Tongue (tissue), 2 donors: ENCODE data around the gene TOP1. TPM values are rescaled to one million over a fixed set of nuclear protein-coding genes. Genes with fewer than 3 reads are reported as not detected.

Source experiments
- DNase-seq: peaks from one replicate; pipeline ENCODE4 v3.0.0-alpha.2; 2015
- total RNA-seq: library from RNA; depleted of rRNA; stranded (reverse); fragments of >200 nt; gene quantifications from one replicate; pipeline ENCODE4 v1.2.3, GENCODE V29; 2014

Gene TOP1
- total RNA-seq, 1 donor from 2014 or later, result 33.6 TPM

- DNase-seq, result no peak
These were observed 30.3 kb downstream of the TOP1 start for GRCh38 chr20:41058674-41059635.

DNA sequence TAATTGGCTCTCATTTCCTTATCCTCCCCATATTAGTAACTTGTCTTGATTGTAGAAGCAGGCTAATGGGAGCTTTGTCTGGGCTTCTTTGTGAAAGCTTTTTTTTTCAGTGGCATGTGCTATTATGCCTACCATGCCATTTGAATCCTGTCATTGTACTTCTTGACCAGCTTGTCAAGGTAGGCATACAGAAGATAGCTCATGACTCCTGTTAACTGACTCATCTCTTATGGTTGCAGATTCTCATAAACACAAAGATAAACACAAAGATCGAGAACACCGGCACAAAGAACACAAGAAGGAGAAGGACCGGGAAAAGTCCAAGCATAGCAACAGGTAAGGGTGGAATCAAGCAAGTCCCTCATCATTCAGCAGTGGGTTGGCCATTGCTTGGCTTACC is 32.5 kb downstream of the TOP1 start:
- DNase-seq, result no peak

DNA sequence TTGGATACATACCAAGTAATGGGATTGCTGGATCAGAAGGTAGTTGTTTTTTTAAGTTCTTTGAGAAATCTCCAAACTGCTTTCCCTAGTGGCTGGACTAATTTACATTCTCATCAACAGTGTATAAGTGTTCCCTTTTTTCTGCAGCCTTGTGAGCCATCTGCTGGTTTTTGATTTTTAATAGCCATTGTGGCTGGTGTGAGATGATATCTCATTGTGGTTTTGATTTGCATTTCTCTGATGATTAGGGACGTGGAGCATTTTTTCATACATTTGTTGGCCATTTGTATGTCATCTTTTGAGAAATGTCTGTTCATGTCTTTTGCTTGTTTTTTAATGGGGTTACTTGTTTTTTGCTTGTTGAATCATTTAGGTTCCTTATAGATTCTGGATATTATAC is 34.8 kb downstream of the TOP1 start:
- no peak for DNase-seq

GRCh38 chr20:41064377-41064776 is 35.8 kb downstream of the TOP1 start:
- no peak for DNase-seq

- DNase-seq, result no peak
These were observed 37.1 kb downstream of the TOP1 start for GRCh38 chr20:41065716-41066115.

DNA sequence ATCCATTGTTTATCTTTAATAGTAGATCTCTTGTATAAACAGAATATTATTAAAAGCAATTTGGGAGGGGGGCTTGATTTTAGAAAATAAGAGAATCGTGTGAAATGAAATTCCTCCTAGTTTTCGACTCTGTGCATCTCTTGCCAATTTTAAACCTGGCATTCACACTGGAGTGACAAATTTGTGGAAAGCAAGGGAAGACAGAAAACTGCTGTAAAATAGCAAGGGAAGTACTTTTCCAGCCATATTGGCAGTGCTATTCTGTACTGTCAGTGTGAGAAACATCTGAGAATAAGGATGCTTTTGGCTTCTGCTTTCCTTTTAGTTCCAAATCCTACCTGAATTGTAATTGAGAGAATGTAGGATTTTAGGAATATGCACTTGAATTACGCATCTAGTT is 40.2 kb downstream of the TOP1 start:
- peak; percentile 22 for DNase-seq

GRCh38 chr20:41072190-41072863 is 43.7 kb downstream of the TOP1 start:
- peak; percentile 58 for DNase-seq

GRCh38 chr20:41072915-41073314 is 44.3 kb downstream of the TOP1 start:
- no peak for DNase-seq

- no peak for DNase-seq
These were observed 45.8 kb downstream of the TOP1 start for GRCh38 chr20:41074441-41074840.

DNA sequence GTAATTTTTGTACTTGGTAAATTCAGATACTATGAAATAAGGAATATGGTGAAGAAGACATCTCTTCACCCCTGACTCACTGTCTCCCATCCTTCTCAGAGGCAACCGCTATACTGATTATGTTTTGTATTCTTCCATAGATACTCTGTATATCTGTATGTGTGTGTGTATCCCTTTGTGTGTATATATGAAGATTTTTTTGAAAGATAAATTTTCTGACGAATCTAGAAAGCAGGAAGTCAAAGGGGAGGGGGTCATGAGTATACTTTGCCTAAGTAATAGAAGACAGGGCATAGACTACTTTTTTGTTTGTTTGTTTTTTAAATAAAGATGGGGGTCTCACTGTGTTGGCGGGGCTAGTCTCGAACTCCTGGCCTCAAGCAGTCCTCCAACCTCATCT is 48.2 kb downstream of the TOP1 start:
- no peak for DNase-seq

- peak; percentile 19 for DNase-seq
These were observed 49.7 kb downstream of the TOP1 start for GRCh38 chr20:41078329-41078728.

- DNase-seq, result no peak
These were observed 50.4 kb downstream of the TOP1 start for GRCh38 chr20:41079066-41079465.

DNA sequence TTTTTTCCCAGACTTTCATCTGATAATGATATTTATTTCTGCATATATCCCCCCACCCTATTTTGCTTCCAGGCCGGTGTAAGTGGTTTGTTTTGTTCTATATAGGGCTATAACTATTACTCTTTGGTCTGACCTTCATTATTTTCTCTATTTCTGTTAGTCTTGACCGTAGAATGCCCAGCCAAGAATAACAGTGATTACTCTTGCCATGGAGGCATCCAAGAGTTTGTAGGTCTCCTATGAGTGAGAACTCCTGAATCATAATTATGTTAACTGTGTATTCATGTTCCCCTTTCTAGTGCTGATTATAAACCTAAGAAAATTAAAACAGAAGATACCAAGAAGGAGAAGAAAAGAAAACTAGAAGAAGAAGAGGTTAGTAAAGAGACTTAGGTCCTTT is 52.2 kb downstream of the TOP1 start:
- DNase-seq, result no peak

- no peak for DNase-seq
These were observed 52.7 kb downstream of the TOP1 start for GRCh38 chr20:41081276-41081814.

GRCh38 chr20:41082306-41082705 is 53.7 kb downstream of the TOP1 start:
- no peak for DNase-seq

DNA sequence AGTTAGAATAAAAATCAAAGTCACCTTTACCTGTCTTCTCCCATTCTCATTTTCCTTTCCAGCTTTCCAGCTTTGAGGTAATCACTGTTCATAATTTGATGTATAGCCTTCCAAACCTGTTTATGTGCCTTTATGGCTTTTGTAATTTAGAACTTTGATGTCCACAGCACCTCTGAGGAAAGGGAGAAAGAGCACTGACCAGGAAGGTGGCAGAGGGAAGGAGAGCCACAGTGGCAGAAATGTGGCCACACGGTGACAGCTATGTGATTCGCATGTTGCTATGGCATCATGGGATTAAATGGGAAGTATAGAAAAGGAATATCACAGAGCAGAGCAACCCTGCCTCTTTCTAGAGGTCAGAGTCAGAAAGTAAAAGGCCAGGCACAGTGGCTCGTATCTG is 57.0 kb downstream of the TOP1 start:
- DNase-seq, result no peak

GRCh38 chr20:41086402-41087324 is 58.0 kb downstream of the TOP1 start:
- DNase-seq, result peak; percentile 27

- no peak for DNase-seq
These were observed 58.7 kb downstream of the TOP1 start for GRCh38 chr20:41087325-41087685.

- DNase-seq, result no peak
These were observed 59.2 kb downstream of the TOP1 start for GRCh38 chr20:41087777-41088176.

GRCh38 chr20:41089555-41089954 is 60.9 kb downstream of the TOP1 start:
- no peak for DNase-seq

- DNase-seq, result no peak
These were observed 63.3 kb downstream of the TOP1 start for GRCh38 chr20:41091927-41092326.

GRCh38 chr20:41094353-41095055 is 65.9 kb downstream of the TOP1 start:
- no peak for DNase-seq
